ENCODE data around the gene MKNK2.

- TF ChIP-seq POLR2A (IDR thresholded peaks at IDR 0.05; ENCODE audit: low read depth) (no peak), CTCF (IDR thresholded peaks at IDR 0.05) (no peak), EP300 (IDR thresholded peaks at IDR 0.05) (no peak)
Measured at GRCh38 chr19:2048104-2048958, 2.7 kb downstream of the MKNK2 start.
